ENCODE results near the gene MYH1.

DNA sequence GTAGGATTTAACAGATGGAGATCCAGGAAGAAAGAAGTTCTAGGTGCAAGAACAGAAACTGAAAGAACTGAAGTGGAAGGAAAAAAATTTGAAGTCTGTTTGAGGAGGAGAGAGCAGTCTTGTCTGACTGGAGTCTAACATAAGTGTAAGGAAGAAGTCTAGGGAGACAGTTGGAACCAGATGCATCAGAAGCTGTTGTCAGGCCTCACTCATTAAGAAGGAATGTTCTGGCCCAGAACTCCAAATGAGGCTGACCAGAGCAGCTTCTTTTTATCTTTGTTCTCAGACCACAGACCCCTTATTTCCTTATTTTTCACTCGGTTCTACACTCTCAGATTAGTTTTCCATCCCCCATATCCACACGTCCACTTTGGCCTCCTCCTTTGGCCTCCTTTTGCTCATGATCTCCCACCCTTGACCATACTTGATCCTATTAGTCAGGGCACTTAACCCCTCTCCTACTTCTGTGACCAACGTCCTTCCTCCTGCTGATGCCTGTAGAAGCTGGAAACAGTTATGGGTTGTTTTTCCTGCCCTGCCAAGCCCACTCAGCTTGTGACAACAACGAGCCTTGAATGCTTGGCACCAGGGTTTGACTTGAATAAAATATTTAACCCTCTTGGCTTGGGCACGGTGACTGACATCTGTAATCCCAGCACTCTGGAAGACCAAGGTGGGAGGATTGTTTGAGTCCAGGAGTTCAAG, 38.1 kb upstream of the MYH1 start:
- TF ChIP-seq, protein P1, sequence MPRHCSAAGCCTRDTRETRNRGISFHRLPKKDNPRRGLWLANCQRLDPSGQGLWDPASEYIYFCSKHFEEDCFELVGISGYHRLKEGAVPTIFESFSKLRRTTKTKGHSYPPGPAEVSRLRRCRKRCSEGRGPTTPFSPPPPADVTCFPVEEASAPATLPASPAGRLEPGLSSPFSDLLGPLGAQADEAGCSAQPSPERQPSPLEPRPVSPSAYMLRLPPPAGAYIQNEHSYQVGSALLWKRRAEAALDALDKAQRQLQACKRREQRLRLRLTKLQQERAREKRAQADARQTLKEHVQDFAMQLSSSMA (CRISPR knock-in tag; IDR thresholded peaks at IDR 0.05) = no peak
- TF ChIP-seq ZNF446 (CRISPR knock-in tag; IDR thresholded peaks at IDR 0.05) (no peak), SIN3A (IDR thresholded peaks at IDR 0.05; ENCODE audit: borderline replicate concordance, low read depth, low read length) (no peak), NFYB (CRISPR knock-in tag; IDR thresholded peaks at IDR 0.05) (no peak), TAF1 (CRISPR knock-in tag; IDR thresholded peaks at IDR 0.05) (no peak), MTA3 (CRISPR knock-in tag; IDR thresholded peaks at IDR 0.05) (no peak), HCFC1 (IDR thresholded peaks at IDR 0.05; ENCODE audit: low read depth, low read length) (no peak)
- TF ChIP-seq, protein P2, sequence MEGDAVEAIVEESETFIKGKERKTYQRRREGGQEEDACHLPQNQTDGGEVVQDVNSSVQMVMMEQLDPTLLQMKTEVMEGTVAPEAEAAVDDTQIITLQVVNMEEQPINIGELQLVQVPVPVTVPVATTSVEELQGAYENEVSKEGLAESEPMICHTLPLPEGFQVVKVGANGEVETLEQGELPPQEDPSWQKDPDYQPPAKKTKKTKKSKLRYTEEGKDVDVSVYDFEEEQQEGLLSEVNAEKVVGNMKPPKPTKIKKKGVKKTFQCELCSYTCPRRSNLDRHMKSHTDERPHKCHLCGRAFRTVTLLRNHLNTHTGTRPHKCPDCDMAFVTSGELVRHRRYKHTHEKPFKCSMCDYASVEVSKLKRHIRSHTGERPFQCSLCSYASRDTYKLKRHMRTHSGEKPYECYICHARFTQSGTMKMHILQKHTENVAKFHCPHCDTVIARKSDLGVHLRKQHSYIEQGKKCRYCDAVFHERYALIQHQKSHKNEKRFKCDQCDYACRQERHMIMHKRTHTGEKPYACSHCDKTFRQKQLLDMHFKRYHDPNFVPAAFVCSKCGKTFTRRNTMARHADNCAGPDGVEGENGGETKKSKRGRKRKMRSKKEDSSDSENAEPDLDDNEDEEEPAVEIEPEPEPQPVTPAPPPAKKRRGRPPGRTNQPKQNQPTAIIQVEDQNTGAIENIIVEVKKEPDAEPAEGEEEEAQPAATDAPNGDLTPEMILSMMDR (CRISPR knock-in tag; IDR thresholded peaks at IDR 0.05) = no peak
